ENCODE data around the gene KLK11. TPM values are rescaled to one million over a fixed set of nuclear protein-coding genes. Genes with fewer than 3 reads are reported as not detected.

Gene KLK11
- polyA plus RNA-seq, 1 experiment: not detected

DNA sequence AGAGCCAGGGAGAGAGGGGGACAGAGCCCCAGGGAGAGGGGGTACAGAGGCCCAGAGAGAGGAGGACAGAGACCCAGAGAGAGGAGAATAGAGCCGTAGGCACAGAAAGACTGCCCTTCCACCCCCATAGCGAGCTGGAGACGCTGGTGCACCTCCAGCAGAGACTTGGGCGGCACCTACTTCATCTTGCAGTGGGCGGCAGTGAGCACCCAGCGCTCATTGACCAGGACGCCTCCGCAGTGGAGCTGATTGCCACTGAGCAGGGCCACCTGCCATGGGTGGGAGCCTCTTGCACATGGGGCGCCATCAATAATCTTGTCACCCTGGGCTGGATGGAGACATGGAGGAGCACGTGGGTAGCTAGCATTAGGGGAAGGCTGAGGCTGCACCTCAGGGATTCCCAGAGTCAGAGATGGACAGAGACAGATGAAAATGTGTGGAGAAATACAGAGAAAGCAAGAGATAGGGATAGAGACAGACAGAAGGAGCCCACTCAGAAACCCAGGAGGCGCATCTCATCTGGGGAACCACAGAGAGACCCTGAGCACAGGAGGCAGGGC lies 44.7 kb downstream of the KLK11 start:
- TF ChIP-seq, protein P1, sequence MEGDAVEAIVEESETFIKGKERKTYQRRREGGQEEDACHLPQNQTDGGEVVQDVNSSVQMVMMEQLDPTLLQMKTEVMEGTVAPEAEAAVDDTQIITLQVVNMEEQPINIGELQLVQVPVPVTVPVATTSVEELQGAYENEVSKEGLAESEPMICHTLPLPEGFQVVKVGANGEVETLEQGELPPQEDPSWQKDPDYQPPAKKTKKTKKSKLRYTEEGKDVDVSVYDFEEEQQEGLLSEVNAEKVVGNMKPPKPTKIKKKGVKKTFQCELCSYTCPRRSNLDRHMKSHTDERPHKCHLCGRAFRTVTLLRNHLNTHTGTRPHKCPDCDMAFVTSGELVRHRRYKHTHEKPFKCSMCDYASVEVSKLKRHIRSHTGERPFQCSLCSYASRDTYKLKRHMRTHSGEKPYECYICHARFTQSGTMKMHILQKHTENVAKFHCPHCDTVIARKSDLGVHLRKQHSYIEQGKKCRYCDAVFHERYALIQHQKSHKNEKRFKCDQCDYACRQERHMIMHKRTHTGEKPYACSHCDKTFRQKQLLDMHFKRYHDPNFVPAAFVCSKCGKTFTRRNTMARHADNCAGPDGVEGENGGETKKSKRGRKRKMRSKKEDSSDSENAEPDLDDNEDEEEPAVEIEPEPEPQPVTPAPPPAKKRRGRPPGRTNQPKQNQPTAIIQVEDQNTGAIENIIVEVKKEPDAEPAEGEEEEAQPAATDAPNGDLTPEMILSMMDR (IDR thresholded peaks at IDR 0.05; ENCODE audit: low read depth, low read length): no peak
- POLR2A ChIA-PET: no interaction called here
- H3K9me3 ChIP-seq (ENCODE audit: control insufficient read depth, insufficient read depth, low read length): peaks cover 3% of the 10 kb centered on the region; the same call in 1 of the 2 replicates
- no peaks in the 10 kb centered on the region for H3K27me3 ChIP-seq (ENCODE audit: control insufficient read depth, insufficient read depth, low read length)
- H3K27ac ChIP-seq (ENCODE audit: low read depth, low read length): no peak overlapping the region
- DNase-seq (ENCODE audit: low read depth, low spot score): no peak
- no peak overlapping the region for H3K4me3 ChIP-seq (ENCODE audit: low read depth, low read length)
- CTCF ChIA-PET: no interaction called here

DNA sequence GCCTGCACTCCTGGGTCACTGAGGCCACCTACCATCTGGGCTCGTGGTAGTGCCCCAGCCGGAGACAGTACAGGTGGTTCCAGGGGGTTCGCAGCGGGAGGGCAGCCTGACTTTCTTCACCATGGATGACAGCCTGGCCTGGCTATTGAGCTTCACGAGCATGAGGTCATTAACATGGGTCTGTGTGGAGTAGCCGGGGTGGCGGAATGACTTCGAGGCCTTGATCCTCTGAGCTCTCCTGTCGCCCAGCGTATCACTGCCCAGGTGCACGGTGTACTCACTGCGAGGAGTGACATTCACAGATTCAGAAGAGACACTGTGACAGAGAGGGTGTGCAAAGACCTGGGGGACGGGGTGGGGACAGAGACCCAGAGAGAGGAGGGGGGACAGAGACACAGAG lies 46.2 kb downstream of the KLK11 start:
- TF ChIP-seq, protein P1 (IDR thresholded peaks at IDR 0.05; ENCODE audit: low read depth, low read length): no peak
- H3K9me3 ChIP-seq (ENCODE audit: control insufficient read depth, insufficient read depth, low read length): peaks cover 3% of the 10 kb centered on the region; the same call in 1 of the 2 replicates
- no peak overlapping the region for H3K27ac ChIP-seq (ENCODE audit: low read depth, low read length)
- H3K27me3 ChIP-seq (ENCODE audit: control insufficient read depth, insufficient read depth, low read length): no peaks in the 10 kb centered on the region
- no peak for DNase-seq (ENCODE audit: low read depth, low spot score)
- H3K4me3 ChIP-seq (ENCODE audit: low read depth, low read length): no peak overlapping the region
- ChIA-PET CTCF (no interaction called here), POLR2A (no interaction called here)

DNA sequence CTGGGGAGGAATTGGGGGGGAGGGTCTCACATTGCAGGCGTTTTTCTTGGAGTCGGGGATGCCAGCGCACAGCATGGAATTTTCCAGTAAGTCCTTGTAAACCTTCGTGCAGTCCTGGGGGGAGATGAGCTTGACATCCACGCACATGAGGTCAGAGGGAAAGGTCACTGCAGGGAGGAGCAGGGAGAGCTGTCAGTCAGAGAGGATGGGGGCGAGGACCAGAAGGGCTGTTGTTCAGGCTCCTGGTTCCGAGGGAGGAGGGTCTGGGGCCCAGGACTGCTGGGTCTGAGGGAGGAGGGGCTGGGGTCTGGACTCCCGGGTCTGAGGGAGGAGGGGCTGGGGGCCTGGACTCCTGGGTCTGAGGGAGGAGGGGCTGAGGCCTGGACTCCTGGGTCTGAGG lies 46.7 kb downstream of the KLK11 start:
- peaks cover 3% of the 10 kb centered on the region; the same call in 1 of the 2 replicates for H3K9me3 ChIP-seq (ENCODE audit: control insufficient read depth, insufficient read depth, low read length)
- H3K27me3 ChIP-seq (ENCODE audit: control insufficient read depth, insufficient read depth, low read length): no peaks in the 10 kb centered on the region
- TF ChIP-seq, protein P1 (IDR thresholded peaks at IDR 0.05; ENCODE audit: low read depth, low read length): no peak
- H3K4me3 ChIP-seq (ENCODE audit: low read depth, low read length): no peak overlapping the region
- ChIA-PET POLR2A (no interaction called here), CTCF (no interaction called here)
- H3K27ac ChIP-seq (ENCODE audit: low read depth, low read length): no peak overlapping the region
- DNase-seq (ENCODE audit: low read depth, low spot score): no peak

DNA sequence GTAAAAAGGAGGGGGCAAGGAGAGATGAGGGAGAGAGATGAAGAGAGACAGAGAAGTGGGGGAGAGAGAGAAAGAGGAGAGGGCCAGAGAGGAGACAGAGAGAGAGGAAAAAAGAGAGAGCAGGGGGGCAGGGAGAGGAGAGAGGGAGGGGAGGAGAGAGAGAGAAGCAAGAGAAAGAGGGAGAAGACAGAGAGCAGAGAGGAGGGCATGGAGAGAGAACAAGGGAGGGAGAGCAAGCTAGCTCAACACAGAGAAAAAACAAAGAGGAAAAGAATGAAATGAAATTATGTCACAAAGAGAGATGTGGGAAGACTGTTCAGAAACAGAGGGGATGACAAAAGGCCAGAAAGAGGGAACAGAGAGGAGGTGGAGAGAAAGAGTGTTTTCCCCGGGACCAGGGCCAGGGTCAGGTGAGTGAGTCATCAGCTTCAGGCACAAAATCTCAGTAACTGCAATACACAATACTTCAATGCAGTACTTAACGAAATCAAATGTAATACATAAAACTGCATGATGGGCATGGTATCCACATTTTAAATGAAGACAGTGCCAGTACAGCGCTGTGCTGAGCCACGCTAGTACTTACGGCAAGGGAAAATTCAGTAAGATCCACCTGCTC lies 47.5 kb downstream of the KLK11 start:
- Histone ChIP-seq H3K9me3 (ENCODE audit: control insufficient read depth, insufficient read depth, low read length) (peaks cover under 1% of the 10 kb centered on the region; the same call in 1 of the 2 replicates), H3K4me3 (ENCODE audit: low read depth, low read length) (no peak overlapping the region), H3K27me3 (ENCODE audit: control insufficient read depth, insufficient read depth, low read length) (no peaks in the 10 kb centered on the region), H3K27ac (ENCODE audit: low read depth, low read length) (no peak overlapping the region)
- POLR2A ChIA-PET: no interaction called here
- CTCF ChIA-PET: no interaction called here
- no peak for DNase-seq (ENCODE audit: low read depth, low spot score)
- TF ChIP-seq, protein P1 (IDR thresholded peaks at IDR 0.05; ENCODE audit: low read depth, low read length): no peak

DNA sequence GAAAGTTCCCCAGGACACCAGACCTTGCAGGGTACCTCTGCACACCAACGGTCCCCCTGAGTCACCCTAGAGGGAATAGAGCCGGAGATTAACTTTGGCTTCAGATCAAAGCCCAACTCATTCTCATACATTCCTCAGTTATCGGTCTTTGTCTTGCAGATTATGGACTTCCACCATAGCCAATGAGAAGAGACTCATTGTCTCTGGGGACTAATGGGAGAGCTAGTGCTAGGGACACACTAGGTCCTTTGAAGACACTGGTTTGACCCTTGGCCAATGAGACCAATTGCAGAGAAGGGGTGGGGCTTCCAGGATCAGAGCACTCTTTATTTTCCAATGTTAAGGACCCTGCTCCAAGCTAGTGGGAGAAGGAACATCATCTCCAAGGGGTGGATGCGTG lies 48.8 kb downstream of the KLK11 start:
- CTCF ChIA-PET: no interaction called here
- DNase-seq (ENCODE audit: low read depth, low spot score): no peak
- no peak overlapping the region for H3K4me3 ChIP-seq (ENCODE audit: low read depth, low read length)
- POLR2A ChIA-PET: no interaction called here
- H3K27me3 ChIP-seq (ENCODE audit: control insufficient read depth, insufficient read depth, low read length): no peaks in the 10 kb centered on the region
- no peak overlapping the region for H3K27ac ChIP-seq (ENCODE audit: low read depth, low read length)
- TF ChIP-seq, protein P1 (IDR thresholded peaks at IDR 0.05; ENCODE audit: low read depth, low read length): no peak
- H3K9me3 ChIP-seq (ENCODE audit: control insufficient read depth, insufficient read depth, low read length): no peaks in the 10 kb centered on the region
